Amygdala (tissue), 56 donors: ENCODE measurements around the gene EIF2S3B.

Source experiments
- DNase-seq, 56 donors: peaks; one replicate each; lab custom pipeline; 2025; lab: John Stamatoyannopoulos, UW

Gene EIF2S3B

DNA sequence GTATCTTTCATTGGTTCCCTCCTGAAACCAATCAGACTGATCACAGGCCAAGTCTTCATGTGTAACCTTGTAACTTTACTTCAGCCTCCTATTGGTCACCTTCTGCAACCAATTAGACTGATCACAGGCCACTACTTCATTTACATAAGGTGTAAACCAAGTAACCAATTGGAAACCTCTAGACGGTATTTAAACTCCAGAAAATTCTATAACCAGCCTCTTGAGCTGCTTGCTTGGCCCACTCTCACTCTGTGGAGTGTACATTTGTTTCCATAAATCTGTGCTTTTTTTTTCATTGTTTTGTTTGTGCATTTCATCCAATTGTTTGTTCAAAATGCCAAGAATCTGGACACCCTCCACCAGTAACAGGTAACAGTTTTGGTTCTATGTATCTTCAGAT, 47.5 kb downstream of the EIF2S3B start:
- DNase-seq, result no peak

DNA sequence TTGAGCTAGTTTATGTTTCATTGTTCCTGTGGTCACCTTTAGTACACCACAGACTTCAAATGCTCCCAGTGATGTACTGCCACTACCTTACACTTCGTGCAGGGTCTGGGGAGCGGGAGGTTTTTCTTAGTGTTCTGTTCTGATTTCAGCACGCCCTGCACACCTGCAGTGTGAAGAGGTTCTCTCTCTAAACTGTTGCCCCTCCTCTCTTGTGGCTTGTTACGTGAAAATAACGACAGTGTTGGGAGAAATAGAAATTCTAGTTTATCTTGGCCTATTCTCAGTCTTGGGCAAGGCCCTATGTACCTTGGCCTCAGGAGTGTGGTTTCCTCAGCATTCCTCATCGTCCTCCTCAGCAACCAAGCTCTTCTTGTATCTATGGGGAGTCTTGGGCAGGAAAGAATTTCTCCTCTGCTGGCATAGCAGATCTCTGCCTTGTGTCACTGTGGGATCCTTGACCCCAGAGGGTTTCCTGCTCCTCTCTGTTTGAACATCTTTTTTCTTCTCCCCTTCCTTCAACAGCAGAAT, 48.6 kb downstream of the EIF2S3B start:
- no peak for DNase-seq

DNA sequence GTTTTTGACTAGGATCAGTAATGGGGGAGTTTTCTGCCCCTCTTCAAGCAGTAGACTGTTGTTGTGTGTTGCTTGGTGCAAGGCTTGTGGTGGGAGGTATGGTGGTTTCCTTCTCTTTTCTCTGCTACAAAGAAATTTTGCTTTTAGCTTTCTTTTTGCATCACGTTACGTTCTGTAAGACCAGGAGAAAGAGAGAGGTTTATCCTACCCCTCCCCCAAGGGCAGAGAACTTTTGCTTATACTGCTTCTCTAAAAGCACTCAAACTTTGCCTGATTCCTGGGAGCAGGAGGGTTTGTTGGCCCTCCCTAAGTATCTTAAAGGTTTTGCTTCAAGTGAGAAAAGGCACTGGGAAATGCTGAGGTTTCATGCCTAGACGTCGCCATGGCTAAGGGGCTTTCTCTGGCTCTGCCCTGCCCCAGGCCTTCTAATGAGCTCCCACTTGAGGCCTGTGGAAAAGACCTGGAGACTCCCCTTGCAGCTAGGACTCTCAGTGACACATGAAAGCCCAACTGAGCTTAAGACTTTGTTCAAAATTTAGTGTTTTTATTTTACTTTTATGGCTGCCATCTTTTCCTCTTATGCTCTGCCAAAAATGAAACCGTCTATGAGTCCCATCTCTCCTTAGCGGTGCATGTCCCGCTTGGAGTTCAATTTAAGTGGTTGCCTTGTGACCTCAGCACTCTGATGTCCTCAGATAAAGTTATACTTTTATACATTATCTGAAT, 49.2 kb downstream of the EIF2S3B start:
- DNase-seq, result no peak

DNA sequence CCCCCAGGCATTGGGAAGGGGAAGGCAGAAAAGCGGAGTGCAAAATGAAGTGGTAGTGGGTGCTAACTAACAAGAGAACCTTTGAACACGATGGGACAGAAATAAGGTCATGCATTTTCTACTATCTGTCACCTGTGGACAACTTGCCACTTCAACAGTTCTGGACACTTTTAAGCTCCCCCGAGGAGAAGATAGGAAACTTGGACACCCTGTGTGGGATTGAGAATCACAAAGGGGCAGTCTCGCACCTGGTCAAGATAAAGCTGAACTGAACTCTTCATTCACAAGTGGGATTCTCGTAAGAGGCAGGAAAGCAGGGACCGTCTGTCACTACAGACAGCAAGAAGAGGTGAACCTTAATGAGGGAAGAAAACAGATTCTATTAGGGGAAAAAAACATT, 51.6 kb downstream of the EIF2S3B start:
- no peak for DNase-seq

DNA sequence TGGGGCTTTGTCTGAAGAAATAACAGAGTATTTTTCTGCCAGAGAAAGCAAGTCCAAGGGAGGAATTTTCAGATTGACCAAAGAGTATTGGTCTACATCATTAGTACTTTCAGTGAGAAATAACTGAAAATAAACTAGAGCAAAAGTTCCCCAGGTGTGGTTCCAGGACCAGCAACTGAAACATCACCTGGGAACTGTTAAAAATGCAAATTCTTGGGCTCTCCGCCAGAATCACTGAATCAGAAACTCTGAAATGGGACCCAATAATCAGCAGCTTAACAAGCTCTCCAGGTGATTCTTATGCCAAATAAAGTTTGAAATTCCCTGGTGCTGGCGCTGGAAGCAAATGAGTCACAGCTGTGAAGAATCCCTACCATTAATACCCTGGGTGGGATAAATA, 52.1 kb downstream of the EIF2S3B start:
- no peak for DNase-seq
